Type B pancreatic cell (in vitro differentiated cells): ENCODE results near the gene INSR. TPM values are rescaled to one million over a fixed set of nuclear protein-coding genes. Genes with fewer than 3 reads are reported as not detected.

ENCODE experiments used
- DNase-seq: peaks from one replicate; pipeline ENCODE4 v3.0.0; 2021; ENCODE audit warnings: mixed read lengths; ENCODE audit not compliant: unreplicated experiment; ENCODE audit errors: extremely low spot score
- H3K27ac Mint-ChIP-seq: 2 replicates; pipeline ENCODE4 v1.8.0; 2021; ENCODE audit warnings: mild to moderate bottlenecking, mixed read lengths
- H3K27me3 Mint-ChIP-seq: 2 replicates; pipeline ENCODE4 v1.8.0; 2021; ENCODE audit warnings: mixed read lengths
- H3K36me3 Mint-ChIP-seq: 2 replicates; pipeline ENCODE4 v1.8.0; 2021; ENCODE audit warnings: mixed read lengths
- H3K4me1 Mint-ChIP-seq: one replicate; pipeline ENCODE4 v1.8.0; 2021; ENCODE audit warnings: mixed read lengths; ENCODE audit not compliant: unreplicated experiment
- H3K4me3 Mint-ChIP-seq: 2 replicates; pipeline ENCODE4 v1.8.0; 2021; ENCODE audit warnings: mild to moderate bottlenecking, mixed read lengths
- H3K9me3 Mint-ChIP-seq: 2 replicates; pipeline ENCODE4 v1.8.0; 2021; ENCODE audit warnings: mixed read lengths
- total RNA-seq: library from RNA; stranded (reverse); gene quantifications from 2 replicates; pipeline ENCODE4 v1.2.1, GENCODE V29; 2021; ENCODE audit warnings: low replicate concordance
- TF ChIP-seq, protein P1 (sequence below): fragments of 200-600 bp; sonication (generic); conservative IDR thresholded peaks from 2 replicates; pipeline ENCODE4 v1.5.0; 2021; ENCODE audit warnings: antibody characterized with exemption, mild to moderate bottlenecking

The INSR gene
- total RNA-seq, 1 donor from 2014 or later: 33.7 TPM

GRCh38 chr19:7260161-7260560 is 34.1 kb downstream of the INSR start:
- H3K36me3 Mint-ChIP-seq: peaks cover 6% of the 10 kb centered on the region
- H3K27ac Mint-ChIP-seq: no peak overlapping the region
- TF ChIP-seq, protein P1, sequence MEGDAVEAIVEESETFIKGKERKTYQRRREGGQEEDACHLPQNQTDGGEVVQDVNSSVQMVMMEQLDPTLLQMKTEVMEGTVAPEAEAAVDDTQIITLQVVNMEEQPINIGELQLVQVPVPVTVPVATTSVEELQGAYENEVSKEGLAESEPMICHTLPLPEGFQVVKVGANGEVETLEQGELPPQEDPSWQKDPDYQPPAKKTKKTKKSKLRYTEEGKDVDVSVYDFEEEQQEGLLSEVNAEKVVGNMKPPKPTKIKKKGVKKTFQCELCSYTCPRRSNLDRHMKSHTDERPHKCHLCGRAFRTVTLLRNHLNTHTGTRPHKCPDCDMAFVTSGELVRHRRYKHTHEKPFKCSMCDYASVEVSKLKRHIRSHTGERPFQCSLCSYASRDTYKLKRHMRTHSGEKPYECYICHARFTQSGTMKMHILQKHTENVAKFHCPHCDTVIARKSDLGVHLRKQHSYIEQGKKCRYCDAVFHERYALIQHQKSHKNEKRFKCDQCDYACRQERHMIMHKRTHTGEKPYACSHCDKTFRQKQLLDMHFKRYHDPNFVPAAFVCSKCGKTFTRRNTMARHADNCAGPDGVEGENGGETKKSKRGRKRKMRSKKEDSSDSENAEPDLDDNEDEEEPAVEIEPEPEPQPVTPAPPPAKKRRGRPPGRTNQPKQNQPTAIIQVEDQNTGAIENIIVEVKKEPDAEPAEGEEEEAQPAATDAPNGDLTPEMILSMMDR: no peak
- H3K4me1 Mint-ChIP-seq: peaks cover 16% of the 10 kb centered on the region
- H3K27me3 Mint-ChIP-seq: no peaks in the 10 kb centered on the region
- H3K4me3 Mint-ChIP-seq: no peak overlapping the region
- no peak for DNase-seq
- H3K9me3 Mint-ChIP-seq: no peaks in the 10 kb centered on the region

DNA sequence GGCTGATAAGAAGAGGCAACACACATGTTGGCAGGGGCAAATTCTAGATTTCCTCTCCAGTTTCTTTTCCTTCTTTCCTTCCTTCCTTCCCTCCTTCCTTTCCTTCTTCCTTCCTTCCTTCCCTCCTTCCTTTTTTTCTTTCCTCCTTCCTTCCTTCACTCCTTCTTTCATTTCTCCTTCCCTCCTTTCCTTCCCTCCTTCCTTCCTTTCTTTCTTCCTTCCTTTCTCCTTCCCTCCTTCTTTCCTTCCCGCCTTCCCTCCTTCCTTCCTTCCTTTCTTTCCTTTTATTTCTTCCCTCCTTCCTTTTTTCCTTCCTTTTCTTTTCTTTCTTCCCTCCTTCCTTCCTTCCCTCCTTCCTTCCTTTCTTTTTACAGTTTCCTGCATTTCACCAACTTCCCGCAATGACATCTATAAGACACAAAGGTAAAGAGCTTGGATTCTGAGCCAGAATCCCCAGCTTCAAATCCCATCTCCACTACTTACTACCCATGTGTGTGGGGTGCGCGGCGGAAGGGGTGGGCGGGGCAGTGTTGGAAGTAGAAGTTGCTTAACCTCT is 35.3 kb downstream of the INSR start:
- Mint-ChIP-seq H3K9me3 (no peaks in the 10 kb centered on the region), H3K27me3 (no peaks in the 10 kb centered on the region), H3K36me3 (no peaks in the 10 kb centered on the region), H3K4me3 (no peak overlapping the region), H3K27ac (peak overlapping the region; percentile 51), H3K4me1 (peaks cover 15% of the 10 kb centered on the region)
- DNase-seq: no peak
- TF ChIP-seq, protein P1: no peak

DNA sequence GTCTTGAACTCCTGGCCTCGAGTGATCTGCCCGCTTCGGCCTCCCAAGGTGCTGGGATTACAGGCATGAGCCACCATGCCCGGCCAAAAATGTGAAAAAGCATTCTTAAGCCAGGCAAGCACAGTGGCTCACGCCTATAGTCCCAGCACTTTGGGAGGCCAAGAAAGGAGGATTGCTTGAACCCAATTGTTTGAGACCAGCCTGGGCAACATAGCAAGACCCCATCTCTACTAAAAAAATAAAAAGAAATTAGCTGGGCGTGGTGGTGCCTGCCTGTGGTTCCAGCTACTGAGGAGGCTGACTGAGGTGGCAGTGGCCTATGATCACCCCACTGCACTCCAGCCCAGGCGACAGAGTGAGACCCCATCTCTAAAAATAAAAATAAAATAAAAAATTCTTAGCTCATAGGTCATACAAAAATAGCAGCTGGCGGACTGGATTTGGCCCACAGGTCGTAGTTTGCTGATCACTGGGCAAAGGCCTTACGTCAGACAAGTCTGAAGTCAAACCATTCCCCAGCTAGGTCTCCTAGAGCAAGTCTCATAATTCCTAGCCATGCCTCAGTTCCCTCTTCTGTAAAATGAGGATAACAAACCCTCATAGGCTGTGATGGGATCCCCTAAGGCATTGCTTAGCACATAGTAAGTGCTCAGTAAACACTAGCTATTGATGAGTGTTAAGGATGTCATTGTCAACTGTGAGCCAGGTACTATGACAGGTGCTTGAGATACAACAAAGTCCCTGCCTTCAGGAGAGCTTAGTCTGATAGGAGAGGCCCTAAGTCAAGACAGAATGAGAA is 36.0 kb downstream of the INSR start:
- no peaks in the 10 kb centered on the region for H3K36me3 Mint-ChIP-seq
- TF ChIP-seq, protein P1: no peak
- H3K27ac Mint-ChIP-seq: peak overlapping the region; percentile 51
- H3K4me3 Mint-ChIP-seq: no peak overlapping the region
- no peaks in the 10 kb centered on the region for H3K27me3 Mint-ChIP-seq
- DNase-seq: no peak
- peaks cover 15% of the 10 kb centered on the region for H3K4me1 Mint-ChIP-seq
- H3K9me3 Mint-ChIP-seq: no peaks in the 10 kb centered on the region

GRCh38 chr19:7257148-7258040 is 36.8 kb downstream of the INSR start:
- Mint-ChIP-seq H3K27ac (peak overlapping the region; percentile 92), H3K4me3 (no peak overlapping the region), H3K9me3 (no peaks in the 10 kb centered on the region), H3K4me1 (peaks cover 15% of the 10 kb centered on the region), H3K27me3 (no peaks in the 10 kb centered on the region), H3K36me3 (no peaks in the 10 kb centered on the region)
- TF ChIP-seq, protein P1: no peak
- DNase-seq: no peak

- H3K36me3 Mint-ChIP-seq: no peaks in the 10 kb centered on the region
- H3K4me1 Mint-ChIP-seq: peaks cover 15% of the 10 kb centered on the region
- TF ChIP-seq, protein P1: no peak
- no peak for DNase-seq
- H3K27me3 Mint-ChIP-seq: no peaks in the 10 kb centered on the region
- no peaks in the 10 kb centered on the region for H3K9me3 Mint-ChIP-seq
- peak overlapping the region; percentile 44 for H3K4me3 Mint-ChIP-seq
- peak overlapping the region; percentile 91 for H3K27ac Mint-ChIP-seq
These were observed 38.6 kb downstream of the INSR start for GRCh38 chr19:7255631-7256030.
